Measurements from ENCODE around the gene NIFK.
A peak's percentile ranks its signal among the peaks of the same experiment; 100 is the strongest.
"Not testable (repeated sequence)": the region's sequence is repeated elsewhere in the genome, so short reads cannot be mapped to it uniquely, and the experiment has no call there.

Gene NIFK

GRCh38 chr2:121731366-121731765, 5.3 kb downstream of the NIFK start:
- no peak for DNase-seq

GRCh38 chr2:121727950-121728349, 8.7 kb downstream of the NIFK start:
- DNase-seq = no peak

GRCh38 chr2:121727332-121727731, 9.3 kb downstream of the NIFK start:
- DNase-seq = no peak

- no peak for DNase-seq
Observed at GRCh38 chr2:121723316-121723715, 13.4 kb downstream of the NIFK start.

- no peak for DNase-seq
Observed at GRCh38 chr2:121722479-121722878, 14.2 kb downstream of the NIFK start.

GRCh38 chr2:121721926-121722325, 14.7 kb downstream of the NIFK start:
- no peak for DNase-seq

GRCh38 chr2:121717529-121717928, 19.1 kb downstream of the NIFK start:
- DNase-seq = no peak

- DNase-seq = no peak
Observed at GRCh38 chr2:121716126-121716525, 20.5 kb downstream of the NIFK start.

- DNase-seq = not testable (repeated sequence)
Observed at GRCh38 chr2:121711481-121711880, 25.2 kb downstream of the NIFK start.

GRCh38 chr2:121710470-121711170, 26.1 kb downstream of the NIFK start:
- DNase-seq = no peak

GRCh38 chr2:121709776-121710469, 26.8 kb downstream of the NIFK start:
- DNase-seq = no peak

- DNase-seq = no peak
Observed at GRCh38 chr2:121707920-121708361, 28.7 kb downstream of the NIFK start.

- no peak for DNase-seq
Observed at GRCh38 chr2:121707344-121707919, 29.2 kb downstream of the NIFK start.

- no peak for DNase-seq
Observed at GRCh38 chr2:121705958-121706357, 30.7 kb downstream of the NIFK start.

- no peak for DNase-seq
Observed at GRCh38 chr2:121705390-121705789, 31.3 kb downstream of the NIFK start.

- not testable (repeated sequence) for DNase-seq
Observed at GRCh38 chr2:121701761-121702160, 34.9 kb downstream of the NIFK start.

- DNase-seq = peak; percentile 78 to 83
Observed at GRCh38 chr2:121699421-121700333, 37.0 kb downstream of the NIFK start.

GRCh38 chr2:121698318-121698930, 38.3 kb downstream of the NIFK start:
- DNase-seq = no peak

GRCh38 chr2:121697108-121697631, 39.5 kb downstream of the NIFK start:
- no peak for DNase-seq

- DNase-seq = no peak
Observed at GRCh38 chr2:121696410-121696930, 40.2 kb downstream of the NIFK start.

GRCh38 chr2:121695171-121695451, 41.6 kb downstream of the NIFK start:
- DNase-seq = no peak
